ENCODE results near the gene AGPS. TPM values are rescaled to one million over a fixed set of nuclear protein-coding genes. Genes with fewer than 3 reads are reported as not detected.

AGPS gene
- total RNA-seq, 1 experiment from 2014 or later, result 60.9 TPM

- Histone ChIP-seq H3K79me2 (ENCODE audit: insufficient read depth, low read length) (peaks cover 14% of the 10 kb centered on the region; the same call in 1 of the 2 replicates), H3K9me3 (ENCODE audit: control insufficient read depth, low read depth, low read length) (no peaks in the 10 kb centered on the region), H4K20me1 (ENCODE audit: control insufficient read depth, insufficient read depth, insufficient read length) (no peaks in the 10 kb centered on the region), H4K5ac (ENCODE audit: insufficient read length, low read depth, low read length) (no peak overlapping the region), H3K4me1 (ENCODE audit: insufficient read depth, low read length) (no peaks in the 10 kb centered on the region; the same call in 1 of the 2 replicates), H2AFZ (ENCODE audit: low read length) (no peak overlapping the region), H3K14ac (ENCODE audit: insufficient read depth, low read length) (no peak overlapping the region), H2AK5ac (ENCODE audit: insufficient read length, low read length) (no peak overlapping the region), H2BK12ac (ENCODE audit: insufficient read length, low read depth, low read length) (no peak overlapping the region), H2BK120ac (ENCODE audit: low read depth, low read length, poor library complexity, severe bottlenecking) (no peak overlapping the region), H3K9ac (ENCODE audit: extremely low read depth, insufficient read length, low read length) (no peak overlapping the region), H3K18ac (ENCODE audit: insufficient read length, low read depth, low read length) (no peak overlapping the region), H3K4ac (ENCODE audit: low read depth, low read length) (no peak overlapping the region), H3K23me2 (ENCODE audit: insufficient read length, low read depth, low read length, poor library complexity, severe bottlenecking) (peaks cover 11% of the 10 kb centered on the region), H3K56ac (ENCODE audit: insufficient read length, low read depth, low read length) (no peak overlapping the region), H2BK15ac (ENCODE audit: low read depth, low read length) (no peak overlapping the region), H2BK5ac (ENCODE audit: insufficient read length, low read length) (no peak overlapping the region), H4K8ac (replicated peaks; ENCODE audit: insufficient read length, low read depth, low read length) (no peak overlapping the region), H3K23ac (ENCODE audit: insufficient read length, low read depth, low read length) (no peak overlapping the region), H3K4me2 (ENCODE audit: insufficient read depth, insufficient read length, low read length) (no peak overlapping the region), H4K91ac (ENCODE audit: insufficient read length, low read depth, low read length) (no peak overlapping the region), H3K79me1 (ENCODE audit: insufficient read depth, low read depth, low read length, poor library complexity, severe bottlenecking) (peaks cover 3% of the 10 kb centered on the region), H3K27me3 (ENCODE audit: insufficient read depth, low read length) (no peaks in the 10 kb centered on the region), H3K27ac (ENCODE audit: insufficient read length, low read depth, low read length) (no peak overlapping the region), H2BK20ac (ENCODE audit: low read depth, low read length, poor library complexity, severe bottlenecking) (no peak overlapping the region), H3T11ph (ENCODE audit: low read length) (no peak overlapping the region)
- DNase-seq, result no peak
- Mint-ChIP-seq H3K27me3 (ENCODE audit: low read depth) (no peaks in the 10 kb centered on the region), H3K27ac (no peak overlapping the region), H3K9me3 (no peaks in the 10 kb centered on the region), H3K36me3 (ENCODE audit: insufficient read depth in 1 of 3, low read depth in 3 of 3) (peaks cover 0 to 4% (median 0%) of the 10 kb centered on the region in 3 experiments; a peak in 3 of 7 replicates), H3K4me3 (no peak overlapping the region), H3K4me1 (peaks cover 31 to 44% of the 10 kb centered on the region in 2 experiments)
- no CpG with 5 or more reads among the region's 3 CpGs for WGBS (ENCODE audit: extremely low coverage, insufficient read length, low lambda C conversion rate)
- no peak for TF ChIP-seq CTCF (conservative IDR thresholded peaks at IDR 0.05)
Measured at GRCh38 chr2:177395351-177396065, 2.9 kb downstream of the AGPS start.
